Activated CD8-positive, alpha-beta memory T cell treated with anti-CD3 and anti-CD28 coated beads, Interleukin-2, amount 10 ng/mL, durations not matched to agents 7 days and 5 days (primary cell): ENCODE measurements around the gene NOS3. TPM values are rescaled to one million over a fixed set of nuclear protein-coding genes. Genes with fewer than 3 reads are reported as not detected.
"Not testable (repeated sequence)": the region's sequence is repeated elsewhere in the genome, so short reads cannot be mapped to it uniquely, and the experiment has no call there.

ENCODE experiments used
- ATAC-seq: fragments of 150-1000 bp; cut with Tn5 transposase; one replicate; pipeline ENCODE4 v1.10.0; 2021; ENCODE audit warnings: moderate library complexity
- CTCF ChIA-PET: fragments of 350-600 bp; sonication (Branson Sonifier 250); formaldehyde crosslinking; loops from one replicate; lab custom pipeline; 2021; ENCODE audit warnings: antibody characterized with exemption; lab: Charles Lee
- DNase-seq: peaks from one replicate; pipeline ENCODE4 v3.0.0-alpha.2; 2020
- H3K27ac Mint-ChIP-seq: one replicate; pipeline ENCODE4 v1.8.0; 2021; ENCODE audit warnings: mild to moderate bottlenecking, mixed read lengths
- H3K27me3 Mint-ChIP-seq: one replicate; pipeline ENCODE4 v1.8.0; 2021; ENCODE audit warnings: mixed read lengths
- H3K36me3 Mint-ChIP-seq: one replicate; pipeline ENCODE4 v1.8.0; 2021; ENCODE audit warnings: mild to moderate bottlenecking, mixed read lengths
- H3K4me1 Mint-ChIP-seq: one replicate; pipeline ENCODE4 v1.8.0; 2021; ENCODE audit warnings: mixed read lengths
- H3K4me3 Mint-ChIP-seq: one replicate; pipeline ENCODE4 v1.8.0; 2021; ENCODE audit warnings: mild to moderate bottlenecking, moderate library complexity, mixed read lengths
- H3K9me3 Mint-ChIP-seq: one replicate; pipeline ENCODE4 v1.8.0; 2022; ENCODE audit warnings: low read depth, mixed read lengths
- total RNA-seq, 2 experiments: library from RNA; stranded (reverse); gene quantifications; one replicate each; pipeline ENCODE4 v1.2.3, GENCODE V29; 2021

NOS3 gene
- total RNA-seq, 2 experiments from 2014 or later = 6.4 to 10.8 TPM

DNA sequence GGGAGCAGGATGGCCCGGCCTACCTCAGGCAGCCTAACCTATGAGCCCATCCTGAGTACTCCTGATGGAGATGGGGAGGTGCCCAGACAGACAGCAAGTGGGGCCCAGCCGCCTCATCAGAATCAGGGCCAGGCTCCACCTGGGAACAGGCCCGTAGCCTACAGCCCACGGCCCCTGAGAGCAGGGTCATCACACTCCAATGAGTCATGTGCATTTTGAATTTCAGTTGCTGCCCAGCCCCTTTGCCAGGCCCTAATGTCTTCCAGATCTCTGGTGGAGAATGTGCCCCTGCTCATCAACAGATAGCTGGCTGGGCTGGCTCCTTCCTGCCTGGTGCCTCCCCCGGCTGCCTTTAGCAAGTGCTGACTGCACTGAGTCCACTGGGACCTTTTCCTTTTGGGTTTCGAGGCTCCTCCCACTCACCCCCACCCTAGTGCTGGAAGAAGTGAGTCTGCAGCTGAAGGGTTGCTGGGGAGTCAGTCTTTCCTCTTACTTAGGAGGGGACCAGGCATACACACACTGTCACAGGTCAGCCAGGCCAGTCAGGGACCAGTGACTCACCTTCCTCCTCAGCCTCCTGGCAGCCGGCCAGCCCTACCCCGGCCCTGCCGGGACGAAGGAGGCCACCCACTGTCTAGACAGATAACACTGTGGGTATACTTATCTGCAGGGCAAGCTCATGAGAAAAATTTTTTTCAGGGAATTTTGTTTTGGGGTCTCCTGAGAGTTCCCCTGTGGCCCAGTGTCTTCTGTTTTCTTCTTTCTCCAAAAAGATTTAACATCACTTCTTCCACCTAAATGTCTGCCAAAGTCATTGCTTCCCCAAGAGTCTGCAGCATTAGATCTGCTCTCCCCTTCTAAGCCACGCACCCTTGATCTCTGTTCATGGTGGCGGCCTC is 48.4 kb downstream of the NOS3 start:
- no peaks in the 10 kb centered on the region for H3K27me3 Mint-ChIP-seq
- peaks cover 14% of the 10 kb centered on the region for H3K4me1 Mint-ChIP-seq
- CTCF ChIA-PET = interaction anchor here (1.1 to 1.8 kb wide), 2 partner anchors 21 to 313 kb away, joined by 3 to 9 read pairs; no protein-coding TSS in a partner anchor
- H3K9me3 Mint-ChIP-seq = no peaks in the 10 kb centered on the region
- DNase-seq = peak; percentile 73
- peak; percentile 82 for ATAC-seq
- no peaks in the 10 kb centered on the region for H3K36me3 Mint-ChIP-seq
- peak overlapping the region; percentile 77 for H3K27ac Mint-ChIP-seq
- H3K4me3 Mint-ChIP-seq = no peak overlapping the region

DNA sequence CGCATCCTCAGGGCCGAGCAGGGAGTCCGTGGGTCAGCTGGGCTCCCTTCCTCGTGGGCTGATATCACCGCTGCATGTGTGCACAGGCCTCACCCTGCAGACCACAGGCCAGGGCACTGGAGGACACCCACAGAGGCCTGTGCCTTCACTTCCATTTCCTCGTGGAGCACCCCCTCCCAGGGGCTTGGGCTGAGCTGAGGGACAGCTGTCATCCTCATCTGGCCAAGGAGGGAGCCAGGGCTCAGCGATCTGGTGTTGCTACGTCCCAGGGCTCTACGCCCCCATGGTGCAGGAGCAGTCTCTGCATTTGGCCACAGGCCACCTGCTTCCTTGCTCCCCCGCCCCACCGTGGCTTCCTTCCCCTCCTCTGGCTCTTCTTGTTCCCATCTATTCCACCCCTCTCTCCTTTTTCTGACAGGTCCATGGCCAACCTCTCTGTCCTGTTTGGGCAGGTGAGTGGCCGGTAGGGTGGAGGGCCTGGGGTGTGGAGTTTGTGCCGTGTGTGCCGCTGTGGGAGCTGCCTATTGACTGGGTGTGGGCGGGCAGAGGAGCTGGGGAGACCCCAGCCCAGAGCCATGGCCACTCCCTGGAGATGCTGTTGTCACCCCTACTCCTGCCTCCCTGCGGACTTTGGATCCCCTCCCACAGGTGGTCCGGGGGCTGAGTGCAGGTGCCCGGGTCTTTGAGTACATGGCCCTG is 49.2 kb downstream of the NOS3 start:
- DNase-seq (no peak), ATAC-seq (no peak)
- Mint-ChIP-seq H3K27ac (no peak overlapping the region), H3K4me1 (peaks cover 14% of the 10 kb centered on the region), H3K9me3 (no peaks in the 10 kb centered on the region), H3K4me3 (no peak overlapping the region), H3K36me3 (no peaks in the 10 kb centered on the region), H3K27me3 (no peaks in the 10 kb centered on the region)
- CTCF ChIA-PET = interaction anchor here (1.8 kb wide), 1 partner anchor 22 kb away, joined by 9 read pairs; no protein-coding TSS in a partner anchor

DNA sequence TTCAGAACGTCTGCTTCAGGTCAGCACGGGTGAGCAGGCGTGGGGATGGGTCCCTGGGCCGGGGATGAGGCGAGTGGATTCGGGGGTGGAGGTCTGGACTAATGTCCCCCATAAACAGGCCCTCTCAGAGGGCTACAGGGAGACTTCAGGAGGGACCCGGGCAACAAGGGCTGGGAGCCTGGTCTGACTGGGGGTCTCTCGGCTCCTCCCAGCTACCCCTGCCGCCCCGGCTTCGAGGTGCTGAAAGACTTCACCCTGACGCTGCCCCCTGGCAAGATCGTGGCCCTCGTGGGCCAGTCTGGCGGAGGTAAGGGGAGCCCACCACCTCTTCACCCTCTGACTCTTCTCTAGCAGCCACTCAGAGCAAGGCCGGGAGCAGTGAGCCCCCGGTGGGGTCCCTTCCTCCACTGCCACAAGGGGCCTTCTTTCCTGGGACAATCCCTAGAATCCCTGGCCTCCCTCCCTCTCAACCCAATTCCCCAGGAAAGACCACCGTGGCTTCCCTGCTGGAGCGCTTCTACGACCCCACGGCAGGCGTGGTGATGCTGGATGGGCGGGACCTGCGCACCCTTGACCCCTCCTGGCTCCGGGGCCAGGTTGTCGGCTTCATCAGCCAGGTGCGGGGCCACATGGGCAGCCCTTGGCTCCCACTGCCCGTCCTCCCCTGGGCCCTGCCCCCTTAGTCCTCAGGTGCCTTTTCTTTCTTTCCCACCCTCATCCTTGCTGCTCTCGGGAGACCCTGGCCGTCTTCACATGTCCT is 50.0 kb downstream of the NOS3 start:
- Mint-ChIP-seq H3K9me3 (no peaks in the 10 kb centered on the region), H3K27me3 (no peaks in the 10 kb centered on the region)
- CTCF ChIA-PET = interaction anchor here (1.8 kb wide), 1 partner anchor 22 kb away, joined by 9 read pairs; no protein-coding TSS in a partner anchor

DNA sequence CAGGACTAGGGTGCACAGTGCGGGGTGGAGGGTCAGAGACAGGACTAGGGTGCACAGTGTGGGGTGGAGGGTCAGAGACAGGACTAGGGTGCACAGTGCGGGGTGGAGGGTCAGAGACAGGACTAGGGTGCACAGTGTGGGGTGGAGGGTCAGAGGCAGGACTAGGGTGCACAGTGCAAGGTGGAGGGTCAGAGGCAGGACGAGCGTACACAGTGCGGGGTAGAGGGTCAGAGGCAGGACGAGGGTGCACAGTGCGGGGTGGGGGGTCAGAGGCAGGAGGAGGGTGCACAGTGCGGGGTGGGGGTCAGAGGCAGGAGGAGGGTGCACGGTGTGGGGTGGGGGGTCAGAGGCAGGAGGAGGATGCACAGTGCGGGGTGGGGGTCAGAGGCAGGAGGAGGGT is 52.6 kb downstream of the NOS3 start:
- H3K9me3 Mint-ChIP-seq, H3K4me3 Mint-ChIP-seq, H3K27ac Mint-ChIP-seq, DNase-seq, H3K27me3 Mint-ChIP-seq, ATAC-seq, CTCF ChIA-PET, H3K36me3 Mint-ChIP-seq: not testable (repeated sequence)
- H3K4me1 Mint-ChIP-seq = peaks cover 16% of the 10 kb centered on the region

More for the DNA sequence above, 50.0 kb downstream of the NOS3 start:
- no peak overlapping the region for H3K27ac Mint-ChIP-seq
- H3K4me3 Mint-ChIP-seq = no peak overlapping the region
- H3K4me1 Mint-ChIP-seq = peaks cover 14% of the 10 kb centered on the region
- ATAC-seq = no peak
- DNase-seq = no peak
- H3K36me3 Mint-ChIP-seq = no peaks in the 10 kb centered on the region

DNA sequence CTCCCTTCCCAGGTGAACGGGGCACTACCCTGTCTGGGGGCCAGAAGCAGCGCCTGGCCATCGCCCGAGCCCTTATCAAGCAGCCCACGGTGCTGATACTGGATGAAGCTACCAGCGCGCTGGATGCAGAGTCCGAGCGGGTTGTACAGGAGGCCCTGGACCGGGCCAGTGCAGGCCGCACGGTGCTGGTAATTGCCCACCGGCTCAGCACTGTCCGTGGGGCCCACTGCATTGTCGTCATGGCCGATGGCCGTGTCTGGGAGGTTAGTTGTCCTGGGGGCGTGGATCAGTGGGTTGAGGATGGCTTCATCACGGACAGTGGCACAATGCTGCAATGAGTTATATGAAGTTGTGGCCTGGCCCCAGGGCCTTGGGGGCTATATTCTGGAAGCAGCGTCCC is 53.1 kb downstream of the NOS3 start:
- DNase-seq (no peak), ATAC-seq (no peak)
- Mint-ChIP-seq H3K9me3 (no peaks in the 10 kb centered on the region), H3K36me3 (no peaks in the 10 kb centered on the region), H3K27ac (no peak overlapping the region), H3K4me1 (peaks cover 11% of the 10 kb centered on the region), H3K4me3 (no peak overlapping the region), H3K27me3 (no peaks in the 10 kb centered on the region)
- CTCF ChIA-PET = no interaction called here

DNA sequence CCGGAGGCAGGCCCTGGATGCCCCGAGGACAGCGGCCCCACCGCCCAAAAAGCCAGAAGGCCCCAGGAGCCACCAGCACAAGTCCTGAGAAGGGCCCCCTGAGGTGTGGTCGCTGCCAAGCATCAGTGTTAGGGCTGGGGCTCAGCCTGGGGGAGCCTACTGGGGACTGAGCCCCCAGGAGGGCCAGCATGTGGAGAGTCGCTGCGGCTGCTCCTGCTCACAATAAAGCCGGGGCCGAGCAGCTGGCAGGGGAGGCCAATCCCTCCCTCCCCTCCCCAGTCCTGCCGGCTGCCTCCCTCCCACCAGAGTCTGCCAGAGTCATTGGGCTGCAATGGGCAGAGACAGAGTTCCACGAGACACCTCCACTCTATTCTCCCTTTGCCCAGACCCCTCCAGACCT is 54.4 kb downstream of the NOS3 start:
- CTCF ChIA-PET = no interaction called here
- ATAC-seq = no peak
- H3K27me3 Mint-ChIP-seq = peaks cover under 1% of the 10 kb centered on the region
- no peaks in the 10 kb centered on the region for H3K9me3 Mint-ChIP-seq
- peaks cover 1% of the 10 kb centered on the region for H3K4me1 Mint-ChIP-seq
- no peak for DNase-seq
- no peak overlapping the region for H3K27ac Mint-ChIP-seq
- no peak overlapping the region for H3K4me3 Mint-ChIP-seq
- H3K36me3 Mint-ChIP-seq = no peaks in the 10 kb centered on the region

DNA sequence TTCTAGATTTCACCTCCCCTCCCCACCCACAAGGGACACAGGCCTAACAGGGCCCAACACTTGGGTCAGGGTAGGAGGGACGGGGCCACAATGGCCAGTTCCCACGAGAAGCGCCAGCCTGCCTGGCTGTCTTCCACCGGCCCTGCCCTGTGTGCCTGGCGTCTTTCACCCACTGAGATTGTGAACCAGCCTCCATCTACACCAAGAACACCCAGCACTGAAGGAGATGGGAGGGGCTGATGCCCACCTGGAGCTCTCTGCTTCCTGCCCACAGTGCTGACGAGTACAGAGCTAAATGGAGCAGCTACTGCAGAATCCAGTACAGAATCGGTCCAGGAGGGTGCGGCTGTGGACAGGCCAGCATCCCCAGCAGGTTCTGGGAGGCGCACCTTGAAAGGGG is 55.1 kb downstream of the NOS3 start:
- Mint-ChIP-seq H3K9me3 (no peaks in the 10 kb centered on the region), H3K27ac (no peak overlapping the region), H3K4me3 (no peak overlapping the region), H3K36me3 (no peaks in the 10 kb centered on the region), H3K4me1 (peaks cover 1% of the 10 kb centered on the region), H3K27me3 (peaks cover 4% of the 10 kb centered on the region)
- DNase-seq (no peak), ATAC-seq (no peak)
- CTCF ChIA-PET = no interaction called here

DNA sequence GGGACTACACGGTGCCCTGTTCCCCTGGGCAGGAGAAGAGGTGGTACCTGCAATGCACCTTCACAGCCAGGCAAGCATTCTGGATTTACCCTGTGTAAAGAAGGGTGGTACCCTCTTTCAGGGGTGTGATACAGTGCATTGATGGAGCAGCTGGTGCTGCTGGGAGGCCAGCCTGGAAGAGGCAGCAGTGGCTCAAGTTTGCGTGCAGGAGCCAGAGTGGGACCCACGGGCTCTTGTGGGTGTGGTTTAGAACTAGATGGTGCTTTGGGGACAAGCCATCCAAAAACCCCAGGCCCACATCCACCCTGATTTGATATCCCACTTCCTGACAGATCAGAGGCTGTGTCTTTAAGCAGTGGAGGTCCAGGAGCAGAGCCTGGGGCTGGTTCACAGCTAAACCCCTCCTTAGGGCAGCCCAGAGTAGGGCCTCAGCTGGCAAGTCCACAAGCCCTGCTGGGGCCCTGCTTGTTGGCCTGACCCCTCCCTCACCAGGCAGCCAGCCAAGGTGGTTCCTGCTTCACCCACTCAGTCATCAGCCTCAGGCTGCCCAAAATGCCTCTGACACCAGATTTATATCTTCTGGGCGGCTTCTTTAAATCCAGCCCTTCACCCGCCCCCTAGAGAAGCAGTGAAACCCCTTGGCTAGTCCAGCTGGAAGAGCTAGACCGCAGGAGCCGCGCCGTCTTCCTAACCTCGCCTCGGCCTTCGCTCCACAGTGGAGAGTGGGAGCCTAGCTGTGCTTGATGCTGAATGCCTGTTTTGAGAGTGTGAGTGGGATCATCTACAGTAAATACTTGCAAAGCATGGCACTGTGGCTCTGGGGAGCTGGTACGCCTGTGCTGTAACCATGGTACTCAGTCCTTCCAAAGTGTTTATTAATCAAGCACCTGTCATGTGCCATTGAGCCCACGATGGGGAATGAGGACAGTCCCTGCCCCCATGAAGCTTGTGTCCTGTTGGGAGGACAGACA is 56.1 kb downstream of the NOS3 start:
- Mint-ChIP-seq H3K4me3 (no peak overlapping the region), H3K36me3 (no peaks in the 10 kb centered on the region), H3K27me3 (peaks cover 7% of the 10 kb centered on the region), H3K9me3 (no peaks in the 10 kb centered on the region), H3K27ac (no peak overlapping the region), H3K4me1 (peaks cover 1% of the 10 kb centered on the region)
- CTCF ChIA-PET = no interaction called here
- DNase-seq (no peak), ATAC-seq (no peak)

DNA sequence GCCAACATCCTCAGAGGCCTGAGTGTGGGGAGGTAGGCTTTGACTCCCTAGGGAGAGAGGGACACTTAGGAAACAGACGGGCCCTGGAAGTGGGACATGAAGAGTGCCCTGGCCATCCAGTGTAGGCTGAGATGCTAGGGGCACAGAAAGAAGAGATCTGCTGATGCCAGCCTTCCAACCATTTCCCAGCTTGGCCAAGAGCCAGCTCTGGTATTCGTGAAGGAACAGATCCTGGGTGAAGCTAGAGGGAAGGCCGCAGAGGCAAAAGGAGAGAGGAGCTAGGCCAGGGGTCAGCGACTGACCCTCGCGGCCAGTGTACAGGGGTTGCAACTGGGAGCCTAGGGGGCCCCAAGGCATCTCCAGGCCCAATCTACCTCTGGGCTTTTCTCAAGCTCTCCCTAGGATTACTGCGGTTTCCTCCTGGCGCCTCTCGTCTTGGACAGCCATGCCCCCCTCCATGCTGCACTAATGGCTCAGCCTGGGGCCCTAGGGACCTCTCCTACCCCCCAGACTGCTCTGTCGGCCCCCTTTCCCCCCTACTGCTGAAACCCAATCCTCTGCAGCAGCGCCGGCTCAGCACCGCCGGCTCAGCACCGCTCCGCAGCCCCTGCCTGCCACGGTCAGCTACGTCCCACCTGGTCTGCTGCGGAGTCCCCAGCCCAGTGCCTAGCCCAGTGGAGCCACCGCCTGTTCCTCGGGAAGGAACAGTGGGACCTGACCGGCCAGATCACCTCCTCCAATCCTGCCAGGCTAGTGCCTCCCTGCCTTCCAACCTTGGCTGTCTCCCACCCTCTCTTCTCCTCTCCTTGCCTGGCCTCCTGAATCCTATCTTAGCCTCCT is 57.4 kb downstream of the NOS3 start, which contains the start of gene ASIC3:
Gene ASIC3, plus strand, starts transcription at position 556 of the 840 bp plus-strand sequence. CDS start 355 bp downstream, outside the sequence.
- no peaks in the 10 kb centered on the region for H3K9me3 Mint-ChIP-seq
- ATAC-seq = no peak
- H3K27ac Mint-ChIP-seq = no peak within 1 kb of the TSS
- no peaks in the 10 kb centered on the region for H3K36me3 Mint-ChIP-seq
- no peak for DNase-seq
- H3K27me3 Mint-ChIP-seq = peaks cover 9% of the 10 kb centered on the region
- CTCF ChIA-PET = no interaction called here
- no peak within 1 kb of the TSS for H3K4me3 Mint-ChIP-seq
- peaks cover 8% of the 10 kb centered on the region for H3K4me1 Mint-ChIP-seq

DNA sequence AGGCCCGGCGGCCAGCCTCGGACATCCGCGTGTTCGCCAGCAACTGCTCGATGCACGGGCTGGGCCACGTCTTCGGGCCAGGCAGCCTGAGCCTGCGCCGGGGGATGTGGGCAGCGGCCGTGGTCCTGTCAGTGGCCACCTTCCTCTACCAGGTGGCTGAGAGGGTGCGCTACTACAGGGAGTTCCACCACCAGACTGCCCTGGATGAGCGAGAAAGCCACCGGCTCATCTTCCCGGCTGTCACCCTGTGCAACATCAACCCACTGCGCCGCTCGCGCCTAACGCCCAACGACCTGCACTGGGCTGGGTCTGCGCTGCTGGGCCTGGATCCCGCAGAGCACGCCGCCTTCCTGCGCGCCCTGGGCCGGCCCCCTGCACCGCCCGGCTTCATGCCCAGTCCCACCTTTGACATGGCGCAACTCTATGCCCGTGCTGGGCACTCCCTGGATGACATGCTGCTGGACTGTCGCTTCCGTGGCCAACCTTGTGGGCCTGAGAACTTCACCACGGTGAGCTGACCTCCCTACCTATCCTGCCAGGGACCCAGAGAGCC is 58.2 kb downstream of the NOS3 start:
- CTCF ChIA-PET = no interaction called here

DNA sequence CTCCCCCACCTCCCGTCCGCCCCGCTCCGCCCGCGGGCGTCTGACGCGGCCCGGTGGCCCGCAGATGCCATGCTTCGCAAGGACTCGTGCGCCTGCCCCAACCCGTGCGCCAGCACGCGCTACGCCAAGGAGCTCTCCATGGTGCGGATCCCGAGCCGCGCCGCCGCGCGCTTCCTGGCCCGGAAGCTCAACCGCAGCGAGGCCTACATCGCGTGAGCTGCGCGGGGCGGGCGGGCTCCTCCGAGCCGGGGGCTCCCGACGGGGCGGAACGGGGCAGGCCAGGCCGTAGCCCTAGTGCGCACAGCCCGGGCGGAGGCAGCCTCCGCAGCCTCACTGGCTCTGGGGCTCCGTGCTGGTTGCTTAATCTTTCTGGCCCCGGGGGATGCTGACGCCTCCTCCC is 60.3 kb downstream of the NOS3 start:
- no peaks in the 10 kb centered on the region for H3K36me3 Mint-ChIP-seq
- H3K27me3 Mint-ChIP-seq = peaks cover 9% of the 10 kb centered on the region
- no peaks in the 10 kb centered on the region for H3K9me3 Mint-ChIP-seq
- no peak overlapping the region for H3K27ac Mint-ChIP-seq
- ATAC-seq (peak; percentile 75), DNase-seq (peak; percentile 68)
- no peak overlapping the region for H3K4me3 Mint-ChIP-seq
- peaks cover 10% of the 10 kb centered on the region for H3K4me1 Mint-ChIP-seq
- CTCF ChIA-PET = interaction anchor here (0.7 to 1.9 kb wide), 3 partner anchors 9 to 62 kb away, joined by 3 to 7 read pairs (median 4); no protein-coding TSS in a partner anchor

More for the DNA sequence above, 58.2 kb downstream of the NOS3 start:
- no peak for ATAC-seq
- DNase-seq = no peak
- H3K27me3 Mint-ChIP-seq = peaks cover 9% of the 10 kb centered on the region
- H3K4me3 Mint-ChIP-seq = no peak overlapping the region
- no peak overlapping the region for H3K27ac Mint-ChIP-seq
- H3K9me3 Mint-ChIP-seq = no peaks in the 10 kb centered on the region
- no peaks in the 10 kb centered on the region for H3K36me3 Mint-ChIP-seq
- H3K4me1 Mint-ChIP-seq = peaks cover 10% of the 10 kb centered on the region
